Posterior vena cava (tissue), 2 donors: ENCODE measurements around the gene BMP2K. TPM values are rescaled to one million over a fixed set of nuclear protein-coding genes. Genes with fewer than 3 reads are reported as not detected.

ENCODE experiments used
- DNase-seq: peaks from one replicate; pipeline ENCODE4 v3.0.0-alpha.2; 2020; ENCODE audit warnings: low spot score
- intact Hi-C, 2 donors: fragments of 100-400 bp; cut with DNase I; formaldehyde crosslinking; loops; one replicate each; pipeline versions ENCODE4 v1.14.1 to v1.14.2; 2022 to 2023
- long read RNA-seq, 2 donors: library from polyadenylated mRNA; unstranded; transcript quantifications; one replicate each; pipeline ENCODE4 v2.0.0, GENCODE V29; 2020 to 2021
- total RNA-seq, 2 donors: library from RNA; stranded (reverse); fragmentation: NEBNext Ultra II Directional; extraction: Animal tissue kit (Norgen Biotek cat#: 25700); gene quantifications; one replicate each; pipeline ENCODE4 v1.2.1, GENCODE V29; 2021
- donor health status: DM: yes; HTN: yes; CAD: no.
- donor health status: DM: yes; HTN: yes; CAD: no.

BMP2K gene
- total RNA-seq: 10 to 100 TPM; 43.7 to 46.2 TPM
- long read RNA-seq, donor 1, partial matches to known transcripts: 1 of 3 reads
- long read RNA-seq, donor 1, other reads (novel, unspliced or antisense): 2 of 3 reads
- long read RNA-seq, donor 2, partial matches to known transcripts: 1 of 8 reads
- long read RNA-seq, donor 2, other reads (novel, unspliced or antisense): 7 of 8 reads

GRCh38 chr4:78776079-78776728 lies at the start of gene BMP2K:
BMP2K (plus strand) TSS chr4:78776350; CDS start chr4:78776544, 194 bp downstream.
- peak; percentile 94 for DNase-seq
- intact Hi-C loops: no loop called here

- DNase-seq: no peak
- intact Hi-C loops: no loop called here
These were observed 49.6 kb upstream of the BMP2K start for GRCh38 chr4:78726546-78726945.

GRCh38 chr4:78732332-78733104 lies 43.6 kb upstream of the BMP2K start:
- no peak for DNase-seq
- intact Hi-C loops: no loop called here

- intact Hi-C loops: loop anchor here in 1 of 2 donors (5.0 kb wide), 1 partner anchor 612 kb away; no protein-coding TSS in a partner anchor
- DNase-seq: no peak
These were observed 41.5 kb upstream of the BMP2K start for GRCh38 chr4:78734441-78735162.

- no peak for DNase-seq
- intact Hi-C loops: loop anchor here in 1 of 2 donors (5.0 kb wide), 1 partner anchor 613 kb away; no protein-coding TSS in a partner anchor
These were observed 40.5 kb upstream of the BMP2K start for GRCh38 chr4:78735697-78736096.

GRCh38 chr4:78737035-78737434 lies 39.1 kb upstream of the BMP2K start:
- intact Hi-C loops: loop anchor here in 1 of 2 donors (5.0 kb wide), 1 partner anchor 615 kb away; no protein-coding TSS in a partner anchor
- no peak for DNase-seq

GRCh38 chr4:78737973-78738372 lies 38.2 kb upstream of the BMP2K start:
- no peak for DNase-seq
- intact Hi-C loops: loop anchor here in 1 of 2 donors (5.0 kb wide), 1 partner anchor 616 kb away; no protein-coding TSS in a partner anchor

GRCh38 chr4:78742300-78742699 lies 33.9 kb upstream of the BMP2K start:
- no peak for DNase-seq
- intact Hi-C loops: no loop called here

- no peak for DNase-seq
- intact Hi-C loops: no loop called here
These were observed 28.7 kb upstream of the BMP2K start for GRCh38 chr4:78747475-78747922.

- DNase-seq: no peak
- intact Hi-C loops: no loop called here
These were observed 27.8 kb upstream of the BMP2K start for GRCh38 chr4:78748381-78748780.

- DNase-seq: no peak
- intact Hi-C loops: no loop called here
These were observed 26.7 kb upstream of the BMP2K start for GRCh38 chr4:78749258-78749971.

GRCh38 chr4:78749972-78750727 lies 26.0 kb upstream of the BMP2K start:
- intact Hi-C loops: no loop called here

GRCh38 chr4:78753091-78753490 lies 23.1 kb upstream of the BMP2K start:
- intact Hi-C loops: no loop called here
- DNase-seq: no peak

More at GRCh38 chr4:78749972-78750727, 26.0 kb upstream of the BMP2K start:
- no peak for DNase-seq

- intact Hi-C loops: no loop called here
- no peak for DNase-seq
These were observed 21.3 kb upstream of the BMP2K start for GRCh38 chr4:78754872-78755271.

GRCh38 chr4:78756137-78756536 lies 20.0 kb upstream of the BMP2K start:
- intact Hi-C loops: no loop called here
- DNase-seq: no peak

GRCh38 chr4:78756776-78757175 lies 19.4 kb upstream of the BMP2K start:
- intact Hi-C loops: no loop called here
- DNase-seq: no peak

- intact Hi-C loops: no loop called here
- no peak for DNase-seq
These were observed 18.6 kb upstream of the BMP2K start for GRCh38 chr4:78757574-78757973.

- no peak for DNase-seq
- intact Hi-C loops: no loop called here
These were observed 18.1 kb upstream of the BMP2K start for GRCh38 chr4:78758085-78758484.
